NCI-H526 (cell line): Measurements from ENCODE around the gene GPM6B.
"Not testable (repeated sequence)": the region's sequence is repeated elsewhere in the genome, so short reads cannot be mapped to it uniquely, and the experiment has no call there.

Experiments
- DNase-seq, 2 experiments: peaks; one replicate each; lab custom pipeline; 2025; lab: John Stamatoyannopoulos, UW

The GPM6B gene

GRCh38 chrX:13726583-13726982 lies 90.3 kb downstream of the GPM6B start:
- not testable (repeated sequence) for DNase-seq

GRCh38 chrX:13724878-13725277 lies 92.0 kb downstream of the GPM6B start:
- DNase-seq: not testable (repeated sequence)

- peak; percentile 41 to 52 for DNase-seq
Observed at GRCh38 chrX:13721819-13722519, 94.9 kb downstream of the GPM6B start.

- no peak for DNase-seq
Observed at GRCh38 chrX:13721371-13721770, 95.5 kb downstream of the GPM6B start.
